Naive thymus-derived CD8-positive, alpha-beta T cell (primary cell): ENCODE results near the gene ETNPPL. TPM values are rescaled to one million over a fixed set of nuclear protein-coding genes. Genes with fewer than 3 reads are reported as not detected.
A peak's percentile ranks its signal among the peaks of the same experiment; 100 is the strongest.
"Not testable (repeated sequence)": the region's sequence is repeated elsewhere in the genome, so short reads cannot be mapped to it uniquely, and the experiment has no call there.

ENCODE experiments used
- ATAC-seq, 2 donors: fragments of 150-1000 bp; cut with Tn5 transposase in 1 of 2; sonication (Bioruptor Pico), chemical (Tn5 transposase) in 1 of 2; 1 replicate in 1 of 2; 2 replicates in 1 of 2; pipeline ENCODE4 v1.10.0; 2021; ENCODE audit warnings: mild to moderate bottlenecking in 2 of 2, moderate library complexity in 2 of 2
- POLR2A ChIA-PET: fragments of 350-600 bp; sonication (Branson Sonifier 250); formaldehyde crosslinking; loops from one replicate; lab custom pipeline; 2021; ENCODE audit warnings: antibody characterized with exemption; lab: Charles Lee
- DNase-seq, 10 donors: peaks; one replicate each; pipeline versions ENCODE4 v3.0.0 to v3.0.0-alpha.2; 2020 to 2022
- H3K27ac Mint-ChIP-seq, 10 donors: one replicate each; pipeline ENCODE4 v1.8.0; 2020 to 2022; ENCODE audit warnings: mild to moderate bottlenecking in 10 of 10, mixed read lengths in 10 of 10, moderate library complexity in 4 of 10, inconsistent platforms in 1 of 10
- H3K27me3 Mint-ChIP-seq, 5 donors: one replicate each; pipeline ENCODE4 v1.8.0; 2021 to 2022; ENCODE audit warnings: mixed read lengths in 5 of 5
- H3K36me3 Mint-ChIP-seq, 3 donors: one replicate each; pipeline ENCODE4 v1.8.0; 2020 to 2022; ENCODE audit warnings: mixed read lengths in 3 of 3, mild to moderate bottlenecking in 2 of 3, inconsistent platforms in 1 of 3
- H3K4me1 Mint-ChIP-seq, 4 donors: one replicate each; pipeline ENCODE4 v1.8.0; 2021 to 2022; ENCODE audit warnings: mixed read lengths in 4 of 4
- H3K4me3 Mint-ChIP-seq, 10 donors: one replicate each; pipeline ENCODE4 v1.8.0; 2020 to 2022; ENCODE audit warnings: mild to moderate bottlenecking in 10 of 10, mixed read lengths in 10 of 10, moderate library complexity in 6 of 10, inconsistent platforms in 1 of 10
- H3K9me3 Mint-ChIP-seq, 9 donors: one replicate each; pipeline ENCODE4 v1.8.0; 2020 to 2022; ENCODE audit warnings: mixed read lengths in 9 of 9, mild to moderate bottlenecking in 3 of 9, inconsistent platforms in 1 of 9, moderate library complexity in 1 of 9
- polyA plus RNA-seq, 3 donors: library from polyadenylated mRNA; unstranded; fragments of 300-500 nt; fragmentation: Illumina TruSeq; gene quantifications; one replicate each; pipeline ENCODE4 v1.2.3, GENCODE V29; 2021
- total RNA-seq, 8 experiments: library from RNA in 2 of 8; stranded (reverse) in 2 of 8; gene quantifications; one replicate each; pipeline ENCODE4 v1.2.3 and lab custom pipeline; 2021 to 2026

ETNPPL gene
- total and polyA plus RNA-seq, 5 experiments from 2014 or later: not detected

DNA sequence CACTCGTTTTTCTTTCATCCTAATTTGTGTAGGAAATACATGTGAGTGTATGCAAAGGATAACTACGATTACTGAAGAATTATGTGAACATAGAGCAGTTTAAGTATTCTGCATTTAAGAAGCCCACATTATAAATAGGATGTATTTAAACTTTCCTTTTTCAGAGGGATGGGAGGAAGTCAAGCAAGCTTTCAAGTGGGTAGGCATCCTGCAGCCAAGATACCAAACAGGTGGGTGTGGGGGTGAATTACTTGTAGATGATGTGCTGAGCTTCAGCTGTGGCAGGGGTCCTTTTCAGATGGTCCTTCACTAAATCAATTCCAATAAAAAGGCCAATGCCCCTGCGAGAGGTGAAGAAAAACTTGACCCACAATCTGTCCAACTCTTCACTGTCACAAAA, 16.3 kb downstream of the ETNPPL start:
- peak in 1 of 10 donors; percentile 3 for DNase-seq
- no peak overlapping the region for H3K27ac Mint-ChIP-seq
- H3K4me1 Mint-ChIP-seq: peaks cover 4 to 9% (median 8%) of the 10 kb centered on the region in 4 donors
- H3K27me3 Mint-ChIP-seq: peaks cover 0 to 2% (median 2%) of the 10 kb centered on the region in 5 donors
- H3K4me3 Mint-ChIP-seq: peak overlapping the region in 3 of 10 donors; percentile 33 to 57 (median 44)
- ATAC-seq: no peak
- H3K36me3 Mint-ChIP-seq: no peaks in the 10 kb centered on the region
- H3K9me3 Mint-ChIP-seq: no peaks in the 10 kb centered on the region
- POLR2A ChIA-PET: no interaction called here

GRCh38 chr4:108744307-108744706, 18.5 kb downstream of the ETNPPL start:
- no peak for DNase-seq
- peaks cover 0 to 2% (median 0%) of the 10 kb centered on the region in 5 donors for H3K27me3 Mint-ChIP-seq
- no peak for ATAC-seq
- no peaks in the 10 kb centered on the region for H3K36me3 Mint-ChIP-seq
- no peaks in the 10 kb centered on the region for H3K9me3 Mint-ChIP-seq
- POLR2A ChIA-PET: no interaction called here
- no peak overlapping the region for H3K27ac Mint-ChIP-seq
- no peak overlapping the region for H3K4me3 Mint-ChIP-seq
- H3K4me1 Mint-ChIP-seq: peaks cover 4 to 9% (median 8%) of the 10 kb centered on the region in 4 donors

GRCh38 chr4:108742451-108743420, 20.1 kb downstream of the ETNPPL start:
- no peak for DNase-seq
- H3K4me1 Mint-ChIP-seq: peaks cover 4 to 9% (median 8%) of the 10 kb centered on the region in 4 donors
- peak overlapping the region in 2 of 10 donors; percentile 22 to 47 for H3K27ac Mint-ChIP-seq
- POLR2A ChIA-PET: no interaction called here
- no peak for ATAC-seq
- H3K4me3 Mint-ChIP-seq: no peak overlapping the region
- no peaks in the 10 kb centered on the region for H3K9me3 Mint-ChIP-seq
- H3K36me3 Mint-ChIP-seq: no peaks in the 10 kb centered on the region
- H3K27me3 Mint-ChIP-seq: peaks cover 0 to 3% (median 0%) of the 10 kb centered on the region in 5 donors

DNA sequence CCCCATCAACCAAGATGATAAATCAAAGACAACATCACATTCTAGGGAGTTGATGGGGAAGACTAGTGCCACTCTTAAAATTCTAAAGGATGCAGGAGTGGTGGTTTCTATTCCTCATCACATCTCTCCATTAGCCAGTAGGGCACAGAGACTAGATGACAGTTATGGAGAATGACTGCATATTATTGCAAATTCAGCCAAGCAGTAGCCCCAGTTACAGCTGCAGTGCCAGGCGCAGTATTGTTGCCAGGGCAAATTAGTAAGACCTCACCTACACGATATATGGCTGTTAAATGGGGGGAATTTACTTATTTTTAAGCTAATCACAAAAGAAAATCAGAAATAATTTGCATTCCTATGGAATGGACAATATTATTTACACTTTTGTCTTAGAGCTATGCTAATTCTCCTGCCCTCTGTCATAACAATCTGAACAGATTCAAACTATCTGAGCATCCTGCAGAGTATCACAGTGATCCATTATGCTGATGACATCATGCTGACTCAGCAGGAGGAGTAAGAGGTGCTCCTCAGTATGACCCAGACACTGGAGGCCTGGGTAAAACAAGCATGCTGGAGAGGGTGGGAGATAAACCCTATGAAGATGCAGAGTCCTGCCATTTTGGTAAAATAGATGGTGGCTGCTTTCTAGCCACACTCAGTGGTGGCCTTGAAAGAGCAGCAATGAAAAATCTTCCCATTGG, 24.7 kb downstream of the ETNPPL start:
- POLR2A ChIA-PET: interaction anchor here (0.9 kb wide), 1 partner anchor 43 kb away, joined by 3 read pairs; no protein-coding TSS in a partner anchor
- Mint-ChIP-seq H3K9me3 (no peaks in the 10 kb centered on the region), H3K27ac (peak overlapping the region in 1 of 10 donors; percentile 57), H3K4me3 (no peak overlapping the region), H3K27me3 (peaks cover 0 to 10% (median 3%) of the 10 kb centered on the region in 5 donors), H3K4me1 (no peaks in the 10 kb centered on the region), H3K36me3 (no peaks in the 10 kb centered on the region)
- DNase-seq (no peak), ATAC-seq (no peak)

DNA sequence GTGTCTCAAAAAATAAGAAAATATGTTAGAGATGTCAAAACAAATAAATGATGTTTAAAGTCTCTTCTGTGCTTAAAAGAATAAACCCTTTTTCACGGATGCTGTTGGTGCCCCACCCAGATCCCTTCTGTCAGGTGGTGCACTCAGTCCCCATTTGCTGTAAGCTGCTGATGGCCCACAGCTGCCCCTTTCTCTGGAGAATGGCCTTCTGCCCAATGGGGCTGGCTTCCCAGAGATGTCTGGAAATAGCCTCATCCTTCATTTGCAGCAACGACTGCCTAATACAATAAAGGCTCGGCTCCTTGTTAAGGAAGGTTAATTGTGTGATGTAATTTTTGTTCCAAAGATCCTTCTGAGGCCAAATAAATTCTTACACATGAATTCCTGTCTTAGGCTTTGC, 31.8 kb downstream of the ETNPPL start:
- H3K9me3 Mint-ChIP-seq: peaks cover 0 to 15% (median 7%) of the 10 kb centered on the region in 9 donors
- H3K4me3 Mint-ChIP-seq: no peak overlapping the region
- no peak for ATAC-seq
- peaks cover 0 to 14% (median 6%) of the 10 kb centered on the region in 3 donors for H3K36me3 Mint-ChIP-seq
- H3K27ac Mint-ChIP-seq: no peak overlapping the region
- POLR2A ChIA-PET: no interaction called here
- no peak for DNase-seq
- H3K27me3 Mint-ChIP-seq: peaks cover 2 to 8% (median 5%) of the 10 kb centered on the region in 5 donors
- no peaks in the 10 kb centered on the region for H3K4me1 Mint-ChIP-seq

DNA sequence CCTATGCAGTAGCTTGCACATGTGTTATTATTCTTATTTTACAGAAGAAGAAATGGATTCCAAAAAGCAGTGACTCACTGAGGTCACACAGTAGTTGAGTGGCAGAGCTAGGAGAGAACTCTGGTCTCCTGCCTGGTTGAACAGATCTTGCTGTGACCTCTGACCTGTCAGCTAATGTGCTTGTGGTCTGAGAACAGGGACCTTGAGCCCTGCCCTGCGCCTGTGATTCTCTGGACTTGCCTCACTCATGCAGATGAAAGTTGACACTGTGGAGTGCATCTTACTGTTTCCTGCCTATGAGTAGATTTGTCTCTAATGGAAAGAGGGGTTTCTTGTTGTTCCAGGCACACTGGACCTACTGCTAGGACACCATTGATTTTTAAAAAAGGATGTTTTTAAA, 32.3 kb downstream of the ETNPPL start:
- H3K36me3 Mint-ChIP-seq: peaks cover 0 to 14% (median 6%) of the 10 kb centered on the region in 3 donors
- H3K27me3 Mint-ChIP-seq: peaks cover 2 to 8% (median 5%) of the 10 kb centered on the region in 5 donors
- POLR2A ChIA-PET: no interaction called here
- H3K4me3 Mint-ChIP-seq: no peak overlapping the region
- no peaks in the 10 kb centered on the region for H3K4me1 Mint-ChIP-seq
- ATAC-seq: no peak
- peaks cover 0 to 19% (median 7%) of the 10 kb centered on the region in 9 donors for H3K9me3 Mint-ChIP-seq
- no peak for DNase-seq
- no peak overlapping the region for H3K27ac Mint-ChIP-seq

DNA sequence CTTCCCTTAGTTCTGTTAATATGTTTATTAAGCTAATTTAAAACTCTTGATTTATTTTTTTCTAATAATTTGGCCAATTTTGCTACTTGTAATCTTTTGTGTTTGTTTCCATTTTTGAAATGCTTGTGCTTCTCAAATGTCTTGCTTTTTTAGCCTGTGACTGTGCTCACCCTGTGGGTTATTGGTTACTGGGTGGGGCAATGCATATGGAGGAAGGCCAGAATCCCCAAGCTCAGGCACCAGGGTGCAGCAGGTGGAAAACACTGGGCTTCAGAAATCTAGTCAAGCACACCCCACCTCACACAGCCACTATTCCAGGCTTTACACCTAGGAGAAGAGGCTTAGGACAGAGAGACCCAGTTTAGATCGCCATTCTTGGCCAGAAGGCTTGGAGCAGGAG, 33.1 kb downstream of the ETNPPL start:
- Mint-ChIP-seq H3K9me3 (peaks cover 0 to 24% (median 10%) of the 10 kb centered on the region in 9 donors), H3K4me3 (no peak overlapping the region), H3K36me3 (peaks cover 0 to 14% (median 6%) of the 10 kb centered on the region in 3 donors), H3K27ac (no peak overlapping the region), H3K27me3 (peaks cover 2 to 8% (median 5%) of the 10 kb centered on the region in 5 donors), H3K4me1 (no peaks in the 10 kb centered on the region)
- DNase-seq: no peak
- POLR2A ChIA-PET: no interaction called here
- ATAC-seq: no peak

DNA sequence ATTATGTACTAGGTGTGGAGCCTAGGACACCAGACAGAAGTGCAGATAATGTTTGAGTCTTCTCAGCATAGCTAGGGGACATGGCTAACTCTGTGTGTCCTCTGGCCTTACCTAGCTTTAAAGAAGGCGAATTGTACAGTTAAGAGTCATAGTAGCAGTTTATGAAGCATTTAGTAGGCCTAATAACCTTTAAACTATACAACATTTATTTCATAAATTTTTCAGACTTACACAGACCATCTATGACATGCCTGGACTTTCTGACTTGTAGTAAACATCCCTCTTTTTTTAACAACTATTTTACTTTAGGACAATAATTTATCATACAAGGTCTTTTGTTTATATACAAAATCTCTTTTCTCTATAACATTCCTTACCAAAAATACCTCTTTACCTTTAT, 37.4 kb downstream of the ETNPPL start:
- ATAC-seq: no peak
- H3K27ac Mint-ChIP-seq: no peak overlapping the region
- peaks cover 0 to 3% (median 0%) of the 10 kb centered on the region in 5 donors for H3K27me3 Mint-ChIP-seq
- DNase-seq: no peak
- H3K36me3 Mint-ChIP-seq: peaks cover 0 to 14% (median 6%) of the 10 kb centered on the region in 3 donors
- H3K9me3 Mint-ChIP-seq: peaks cover 0 to 27% (median 14%) of the 10 kb centered on the region in 9 donors
- POLR2A ChIA-PET: no interaction called here
- H3K4me3 Mint-ChIP-seq: no peak overlapping the region
- H3K4me1 Mint-ChIP-seq: no peaks in the 10 kb centered on the region

GRCh38 chr4:108717386-108717785, 45.5 kb downstream of the ETNPPL start:
- H3K27ac Mint-ChIP-seq: no peak overlapping the region
- DNase-seq: no peak
- no peaks in the 10 kb centered on the region for H3K9me3 Mint-ChIP-seq
- H3K27me3 Mint-ChIP-seq: peaks cover 0 to 3% (median under 1%) of the 10 kb centered on the region in 5 donors
- no peaks in the 10 kb centered on the region for H3K36me3 Mint-ChIP-seq
- POLR2A ChIA-PET: no interaction called here
- H3K4me3 Mint-ChIP-seq: no peak overlapping the region
- no peaks in the 10 kb centered on the region for H3K4me1 Mint-ChIP-seq
- ATAC-seq: no peak

GRCh38 chr4:108716340-108716739, 46.5 kb downstream of the ETNPPL start:
- Mint-ChIP-seq H3K36me3 (no peaks in the 10 kb centered on the region), H3K27ac (no peak overlapping the region), H3K9me3 (no peaks in the 10 kb centered on the region), H3K4me1 (peaks cover 0 to 2% (median 0%) of the 10 kb centered on the region in 4 donors), H3K27me3 (peaks cover 0 to 5% (median 0%) of the 10 kb centered on the region in 5 donors), H3K4me3 (no peak overlapping the region)
- POLR2A ChIA-PET: no interaction called here
- ATAC-seq (no peak), DNase-seq (no peak)

GRCh38 chr4:108714880-108715279, 48.0 kb downstream of the ETNPPL start:
- H3K4me3 Mint-ChIP-seq: no peak overlapping the region
- no peaks in the 10 kb centered on the region for H3K9me3 Mint-ChIP-seq
- H3K4me1 Mint-ChIP-seq: peaks cover 0 to 2% (median 0%) of the 10 kb centered on the region in 4 donors
- no peak for DNase-seq
- POLR2A ChIA-PET: no interaction called here
- H3K27ac Mint-ChIP-seq: no peak overlapping the region
- no peaks in the 10 kb centered on the region for H3K36me3 Mint-ChIP-seq
- no peak for ATAC-seq
- peaks cover 0 to 9% (median 0%) of the 10 kb centered on the region in 5 donors for H3K27me3 Mint-ChIP-seq

GRCh38 chr4:108710578-108710977, 52.3 kb downstream of the ETNPPL start:
- DNase-seq, POLR2A ChIA-PET, ATAC-seq, H3K4me1 Mint-ChIP-seq, H3K27ac Mint-ChIP-seq, H3K4me3 Mint-ChIP-seq, H3K36me3 Mint-ChIP-seq, H3K9me3 Mint-ChIP-seq: not testable (repeated sequence)
- peaks cover 0 to 12% (median 0%) of the 10 kb centered on the region in 5 donors for H3K27me3 Mint-ChIP-seq
